H1 (cell line): ENCODE data around the gene SH3YL1. TPM values are rescaled to one million over a fixed set of nuclear protein-coding genes. Genes with fewer than 3 reads are reported as not detected.

Experiments used
- CTCF ChIA-PET: fragments of 300-600 bp; sonication (Branson Sonifier 250); formaldehyde crosslinking; loops from one replicate; lab custom pipeline; 2021; ENCODE audit not compliant: partially characterized antibody; lab: Charles Lee
- POLR2A ChIA-PET: fragments of 300-600 bp; sonication (Branson Sonifier 250); formaldehyde crosslinking; loops from one replicate; lab custom pipeline; 2021; ENCODE audit warnings: inconsistent platforms; ENCODE audit not compliant: partially characterized antibody; lab: Charles Lee
- DNase-seq, 2 experiments: peaks; one replicate each; pipeline versions ENCODE4 v3.0.0 to v3.0.0-alpha.2; 2010 to 2022; ENCODE audit warnings: low spot score in 2 of 2, low read depth in 1 of 2, mixed read lengths in 1 of 2
- FAIRE-seq: peaks from 2 replicates; lab custom pipeline; 2011; peaks lifted over from hg19 to GRCh38; lab: Jason Lieb, UNC
- H2AFZ ChIP-seq: 2 replicates; pipeline ENCODE4 v1.8.1; 2012; ENCODE audit warnings: low read length, inconsistent platforms
- H2AK5ac ChIP-seq: 2 replicates; pipeline ENCODE4 v1.6.1; 2013; ENCODE audit warnings: low read depth, low read length
- H2BK120ac ChIP-seq: replicated peaks from 2 replicates; pipeline ENCODE3; 2013; ENCODE audit warnings: low read depth, low read length, inconsistent platforms
- H2BK12ac ChIP-seq: 2 replicates; pipeline ENCODE4 v1.6.1; 2013; ENCODE audit warnings: low read depth, low read length
- H2BK15ac ChIP-seq: 2 replicates; pipeline ENCODE4 v1.6.1; 2013; ENCODE audit warnings: low read length
- H2BK20ac ChIP-seq: 2 replicates; pipeline ENCODE4 v1.6.1; 2013; ENCODE audit warnings: low read length
- H2BK5ac ChIP-seq: 2 replicates; pipeline ENCODE4 v1.6.1; 2013; ENCODE audit warnings: low read depth, low read length
- H3K14ac ChIP-seq: 2 replicates; pipeline ENCODE4 v1.6.1; 2013; ENCODE audit warnings: inconsistent platforms; ENCODE audit not compliant: insufficient read length
- H3K18ac ChIP-seq: 2 replicates; pipeline ENCODE4 v1.6.1; 2013; ENCODE audit warnings: low read length; ENCODE audit errors: extremely low read depth
- H3K23ac ChIP-seq: 2 replicates; pipeline ENCODE4 v1.6.1; 2013; ENCODE audit warnings: inconsistent platforms; ENCODE audit not compliant: insufficient read length
- H3K23me2 ChIP-seq: 2 replicates; pipeline ENCODE4 v1.6.1; 2013; ENCODE audit warnings: low read depth, low read length
- H3K27ac ChIP-seq: 2 replicates; pipeline ENCODE4 v1.6.1; 2011; ENCODE audit warnings: low read depth, low read length, inconsistent platforms
- H3K27me3 ChIP-seq, 4 experiments: replicated peaks in 1 of 4; 1 replicate in 1 of 4; 2 replicates in 3 of 4; pipeline versions ENCODE4 v1.6.1 to v1.8.1; 2011 to 2013; ENCODE audit warnings: low read length in 3 of 4, mild to moderate bottlenecking in 3 of 4, inconsistent platforms in 2 of 4, mixed read lengths in 2 of 4, moderate library complexity in 1 of 4; ENCODE audit not compliant: control insufficient read depth in 3 of 4, insufficient read depth in 3 of 4; ENCODE audit errors: extremely low read depth in 1 of 4
- H3K36me3 ChIP-seq, 4 experiments: 2 replicates each; pipeline versions ENCODE4 v1.6.1 to v1.8.1; 2011 to 2013; ENCODE audit warnings: mild to moderate bottlenecking in 4 of 4, low read length in 3 of 4, moderate library complexity in 2 of 4, control low read depth in 1 of 4, inconsistent platforms in 1 of 4; ENCODE audit not compliant: insufficient read depth in 4 of 4, control insufficient read depth in 2 of 4
- H3K4ac ChIP-seq: replicated peaks from 2 replicates; pipeline ENCODE3; 2013; ENCODE audit warnings: low read length, low read depth, mixed read lengths, inconsistent platforms; ENCODE audit not compliant: insufficient read length
- H3K4me1 ChIP-seq, 4 experiments: replicated peaks in 1 of 4; 1 replicate in 1 of 4; 2 replicates in 3 of 4; pipeline versions ENCODE4 v1.6.1 to v1.8.1; 2011 to 2013; ENCODE audit warnings: low read length in 3 of 4, inconsistent platforms in 2 of 4, mixed read lengths in 1 of 4; ENCODE audit not compliant: insufficient read depth in 4 of 4, control insufficient read depth in 3 of 4
- H3K4me2 ChIP-seq, 2 experiments: 2 replicates each; pipeline versions ENCODE4 v1.6.1 to v1.8.1; 2011 to 2013; ENCODE audit warnings: low read depth in 2 of 2, low read length in 2 of 2, control low read depth in 1 of 2, inconsistent platforms in 1 of 2, mild to moderate bottlenecking in 1 of 2; ENCODE audit not compliant: insufficient read depth in 1 of 2
- H3K4me3 ChIP-seq, 4 experiments: fragments of 200-600, 300-600 bp in 1 of 4; sonication (generic), shearing (Covaris generic), sonication (Bioruptor Twin) in 1 of 4; 2 replicates each; pipeline versions ENCODE4 v1.5.1 to v1.8.1; 2011 to 2016; ENCODE audit warnings: low read length in 4 of 4, low read depth in 3 of 4, control low read depth in 2 of 4, inconsistent platforms in 2 of 4, mild to moderate bottlenecking in 2 of 4, mixed read lengths in 1 of 4, moderate library complexity in 1 of 4; ENCODE audit not compliant: insufficient read depth in 2 of 4; ENCODE audit errors: extremely low read depth in 1 of 4
- H3K56ac ChIP-seq: replicated peaks from 2 replicates; pipeline ENCODE3; 2013; ENCODE audit warnings: low read depth, mild to moderate bottlenecking, mixed read lengths, low read length, inconsistent platforms; ENCODE audit not compliant: insufficient read length
- H3K79me1 ChIP-seq: 2 replicates; pipeline ENCODE4 v1.6.1; 2013; ENCODE audit warnings: low read depth, low read length, control low read depth
- H3K79me2 ChIP-seq, 2 experiments: 2 replicates each; pipeline versions ENCODE4 v1.6.1 to v1.8.1; 2012 to 2013; ENCODE audit warnings: low read length in 2 of 2, mild to moderate bottlenecking in 2 of 2, inconsistent platforms in 1 of 2; ENCODE audit not compliant: insufficient read depth in 2 of 2, control insufficient read depth in 1 of 2
- H3K9ac ChIP-seq, 4 experiments: replicated peaks in 1 of 4; 1 replicate in 1 of 4; 2 replicates in 3 of 4; pipeline versions ENCODE4 v1.6.1 to v1.8.1; 2011 to 2013; ENCODE audit warnings: low read depth in 3 of 4, low read length in 3 of 4, control low read depth in 2 of 4, mild to moderate bottlenecking in 2 of 4, moderate library complexity in 2 of 4, inconsistent platforms in 1 of 4; ENCODE audit errors: extremely low read depth in 1 of 4
- H3K9me3 ChIP-seq, 2 experiments: 2 replicates each; pipeline versions ENCODE4 v1.6.1 to v1.8.1; 2012 to 2013; ENCODE audit warnings: mild to moderate bottlenecking in 2 of 2, moderate library complexity in 2 of 2, control low read depth in 1 of 2, inconsistent platforms in 1 of 2, low read depth in 1 of 2, low read length in 1 of 2, mixed read lengths in 1 of 2; ENCODE audit not compliant: insufficient read depth in 2 of 2
- H4K20me1 ChIP-seq, 2 experiments: replicated peaks in 1 of 2; 2 replicates each; pipeline versions ENCODE3 to v1.8.1; 2011 to 2013; ENCODE audit warnings: inconsistent platforms in 2 of 2, low read length in 2 of 2, mild to moderate bottlenecking in 1 of 2; ENCODE audit not compliant: insufficient read depth in 2 of 2, control insufficient read depth in 1 of 2
- H4K5ac ChIP-seq: 2 replicates; pipeline ENCODE4 v1.6.1; 2013; ENCODE audit warnings: low read length, low read depth, mixed read lengths, inconsistent platforms; ENCODE audit not compliant: insufficient read length
- H4K8ac ChIP-seq: 2 replicates; pipeline ENCODE4 v1.8.0; 2013; ENCODE audit warnings: mild to moderate bottlenecking, moderate library complexity, low read length, inconsistent platforms; ENCODE audit not compliant: insufficient read depth; ENCODE audit errors: extremely low read depth
- H4K91ac ChIP-seq: replicated peaks from 2 replicates; pipeline ENCODE3; 2013; ENCODE audit warnings: low read length, mixed read lengths, inconsistent platforms; ENCODE audit not compliant: insufficient read length
- BACH1 ChIP-seq: IDR thresholded peaks from 2 replicates; pipeline ENCODE4 v1.6.1; 2012; ENCODE audit warnings: low read length, improper control_type of control experiment
- EGR1 ChIP-seq: IDR thresholded peaks from 2 replicates; pipeline ENCODE4 v1.6.1; 2011; ENCODE audit warnings: low read depth, low read length, borderline replicate concordance
- EP300 ChIP-seq, 2 experiments: IDR thresholded peaks; 1 replicate in 1 of 2; 2 replicates in 1 of 2; pipeline ENCODE4 v1.6.1; 2011 to 2012; ENCODE audit warnings: low read depth in 2 of 2, low read length in 2 of 2, mild to moderate bottlenecking in 2 of 2, borderline replicate concordance in 1 of 2, inconsistent platforms in 1 of 2, moderate library complexity in 1 of 2
- EZH2 ChIP-seq: fragments of 200-600 bp; sonication (generic); IDR thresholded peaks from 2 replicates; pipeline ENCODE4 v1.7.1; 2012; ENCODE audit warnings: low read depth, mild to moderate bottlenecking, moderate library complexity, low read length, inconsistent platforms; ENCODE audit not compliant: severe bottlenecking
- RAD21 ChIP-seq, 2 experiments: IDR thresholded peaks in 1 of 2; conservative IDR thresholded peaks in 1 of 2; 2 replicates each; pipeline ENCODE4 v1.6.1; 2011; ENCODE audit warnings: low read depth in 2 of 2, low read length in 2 of 2, improper control_type of control experiment in 1 of 2, inconsistent platforms in 1 of 2, mild to moderate bottlenecking in 1 of 2, moderate library complexity in 1 of 2
- RNF2 ChIP-seq: fragments of 200-900, 300-1000 bp; sonication (generic); IDR thresholded peaks from 2 replicates; pipeline ENCODE4 v1.7.1; 2016; ENCODE audit warnings: borderline replicate concordance, low read depth, mild to moderate bottlenecking, antibody characterized with exemption, low read length; ENCODE audit not compliant: poor library complexity, severe bottlenecking; ENCODE audit errors: missing control alignments
- RXRA ChIP-seq: IDR thresholded peaks from 2 replicates; pipeline ENCODE4 v1.6.1; 2011; ENCODE audit warnings: low read depth, mild to moderate bottlenecking, low read length, moderate library complexity; ENCODE audit not compliant: insufficient read depth
- SIX5 ChIP-seq: IDR thresholded peaks from 2 replicates; pipeline ENCODE4 v1.6.1; 2011; ENCODE audit warnings: mild to moderate bottlenecking, low read depth, low read length
- TBP ChIP-seq: IDR thresholded peaks from 2 replicates; pipeline ENCODE4 v1.6.1; 2011; ENCODE audit warnings: low read depth, low read length, improper control_type of control experiment
- WGBS, 2 experiments: shearing (Covaris generic) in 1 of 2; methylation state at CpG; one replicate each; pipeline versions ENCODE4 v1.1.6 to v1.1.7; 2013 to 2015; ENCODE audit warnings: low lambda C conversion rate in 2 of 2, mixed read lengths in 2 of 2, inconsistent platforms in 1 of 2, low coverage in 1 of 2, missing lambda C conversion rate in 1 of 2; ENCODE audit not compliant: insufficient replicate concordance in 2 of 2, insufficient coverage in 1 of 2, insufficient read length in 1 of 2; ENCODE audit errors: extremely low coverage in 1 of 2, missing lambda C conversion rate in 1 of 2; 5-methylcytosine and 5-hydroxymethylcytosine counted together
- polyA plus RNA-seq, 7 experiments: library from polyadenylated mRNA; depleted of rRNA in 3 of 7; stranded (reverse) in 5 of 7; unstranded in 2 of 7; fragments of >200 nt in 5 of 7; fragments of 200-250 nt in 2 of 7; gene quantifications; 1 replicate in 5 of 7; 2 replicates in 1 of 7; 4 replicates in 1 of 7; pipeline versions ENCODE4 v1.2.1 to v1.2.3, GENCODE V29; 2011 to 2013; ENCODE audit warnings: missing spikeins in 2 of 7, mixed read lengths in 2 of 7
- total RNA-seq: library from RNA; stranded (reverse); fragmentation: NEBNext Ultra II Directional; extraction: Animal tissue kit (Norgen Biotek cat#: 25700); gene quantifications from 2 replicates; pipeline ENCODE4 v1.2.1, GENCODE V29; 2021
- TF ChIP-seq, protein P1 (sequence below): IDR thresholded peaks from 2 replicates; pipeline ENCODE4 v1.6.1; 2012; ENCODE audit warnings: inconsistent platforms
- TF ChIP-seq, protein P2 (sequence below): IDR thresholded peaks from 2 replicates; pipeline ENCODE4 v1.6.1; 2012; ENCODE audit warnings: inconsistent platforms

SH3YL1 gene
- total and polyA plus RNA-seq, 2 of the 8 experiments (the other 6 are each of a cell fraction or from before 2014, with no cell fraction given), result 13.6 to 37.2 TPM

DNA sequence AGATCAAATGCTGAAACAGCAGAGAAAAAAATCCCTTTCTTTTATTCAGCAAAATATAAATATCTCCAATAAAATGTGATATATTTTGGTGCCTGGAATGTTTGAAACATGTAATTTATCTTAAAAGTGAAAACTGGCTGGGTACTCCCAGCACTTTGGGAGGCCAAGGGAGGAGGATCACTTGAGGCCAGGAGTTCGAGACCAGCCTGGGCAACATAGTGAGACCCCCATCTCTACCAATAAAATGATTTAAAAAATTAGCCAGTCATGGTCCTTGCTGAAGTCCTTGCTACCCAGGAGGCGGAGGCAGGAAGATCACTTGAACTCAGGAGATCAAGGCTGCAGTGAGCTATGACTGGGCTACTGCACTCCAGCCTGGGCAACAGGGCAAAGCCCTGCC, 8.6 kb downstream of the SH3YL1 start:
- no peak overlapping the region for H2AFZ ChIP-seq
- H3K23me2 ChIP-seq, result no peaks in the 10 kb centered on the region
- H2BK120ac ChIP-seq, result no peak overlapping the region
- H3K4me3 ChIP-seq, result no peak overlapping the region
- H4K5ac ChIP-seq, result no peak overlapping the region
- no peak overlapping the region for H2BK15ac ChIP-seq
- no peak overlapping the region for H3K14ac ChIP-seq
- H4K91ac ChIP-seq, result no peak overlapping the region
- H3K56ac ChIP-seq, result no peak overlapping the region
- FAIRE-seq (no peak), DNase-seq (no peak)
- peaks cover 0 to 15% (median 2%) of the 10 kb centered on the region in 4 experiments; a peak in 3 of 8 replicates for H3K36me3 ChIP-seq
- no peak overlapping the region for H3K4me2 ChIP-seq
- H3K9ac ChIP-seq, result no peak overlapping the region
- no peak overlapping the region for H2BK5ac ChIP-seq
- H3K27me3 ChIP-seq, result no peaks in the 10 kb centered on the region
- ChIA-PET CTCF (interaction anchor here (1.0 to 2.0 kb wide), 2 partner anchors 8 to 78 kb away, joined by 3 to 7 read pairs; no protein-coding TSS in a partner anchor), POLR2A (interaction anchor here (1.0 kb wide), 1 partner anchor 9 kb away, joined by 3 read pairs; no protein-coding TSS in a partner anchor)
- H2AK5ac ChIP-seq, result no peak overlapping the region
- H3K4ac ChIP-seq, result no peak overlapping the region
- H4K8ac ChIP-seq, result no peak overlapping the region
- no peak overlapping the region for H2BK12ac ChIP-seq
- H3K4me1 ChIP-seq, result no peaks in the 10 kb centered on the region
- H4K20me1 ChIP-seq, result peaks cover 0 to 4% of the 10 kb centered on the region in 2 experiments
- no peak overlapping the region for H3K27ac ChIP-seq
- 93% methylated on average over 2 of the region's 2 CpGs; no CpG with 5 or more reads in 1 of the 2 experiments for WGBS, 2 experiments
- no peaks in the 10 kb centered on the region for H3K79me1 ChIP-seq
- H2BK20ac ChIP-seq, result no peak overlapping the region
- H3K18ac ChIP-seq, result no peak overlapping the region
- H3K9me3 ChIP-seq, result peaks cover 11 to 12% of the 10 kb centered on the region in 2 experiments
- peaks cover 0 to 2% of the 10 kb centered on the region in 2 experiments; a peak in 1 of 4 replicates for H3K79me2 ChIP-seq
- no peak overlapping the region for H3K23ac ChIP-seq
- TF ChIP-seq RXRA (no peak), SIX5 (no peak), EGR1 (no peak), RAD21 (IDR thresholded peaks at IDR 0.05 in 1 of 2, conservative IDR thresholded peaks at IDR 0.05 in 1 of 2; ENCODE audit: low read depth in 2 of 2, low read length in 2 of 2) (no peak), BACH1 (no peak), TBP (no peak), EP300 (IDR thresholded peaks at IDR 0.05; ENCODE audit: borderline replicate concordance in 1 of 2, low read depth in 2 of 2, low read length in 2 of 2) (no peak), RNF2 (no peak), EZH2 (no peak)
- TF ChIP-seq, protein P1, sequence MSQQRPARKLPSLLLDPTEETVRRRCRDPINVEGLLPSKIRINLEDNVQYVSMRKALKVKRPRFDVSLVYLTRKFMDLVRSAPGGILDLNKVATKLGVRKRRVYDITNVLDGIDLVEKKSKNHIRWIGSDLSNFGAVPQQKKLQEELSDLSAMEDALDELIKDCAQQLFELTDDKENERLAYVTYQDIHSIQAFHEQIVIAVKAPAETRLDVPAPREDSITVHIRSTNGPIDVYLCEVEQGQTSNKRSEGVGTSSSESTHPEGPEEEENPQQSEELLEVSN, result no peak
- TF ChIP-seq, protein P2, sequence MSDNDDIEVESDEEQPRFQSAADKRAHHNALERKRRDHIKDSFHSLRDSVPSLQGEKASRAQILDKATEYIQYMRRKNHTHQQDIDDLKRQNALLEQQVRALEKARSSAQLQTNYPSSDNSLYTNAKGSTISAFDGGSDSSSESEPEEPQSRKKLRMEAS, result no peak
